Retinal pigment epithelial cell (primary cell): Measurements from ENCODE around the gene MAD1L1.

ENCODE experiments used
- DNase-seq: peaks from one replicate; pipeline ENCODE4 v3.0.0-alpha.2; 2010; ENCODE audit warnings: low read depth
- H3K4me3 ChIP-seq: 2 replicates; pipeline ENCODE4 v1.5.1; 2011; ENCODE audit warnings: mild to moderate bottlenecking, low read length, control low read depth, moderate library complexity
- TF ChIP-seq, protein P1 (sequence below): conservative IDR thresholded peaks from 2 replicates; pipeline ENCODE4 v1.5.1; 2011; ENCODE audit warnings: low read depth, low read length, control low read depth, inconsistent platforms

The MAD1L1 gene

DNA sequence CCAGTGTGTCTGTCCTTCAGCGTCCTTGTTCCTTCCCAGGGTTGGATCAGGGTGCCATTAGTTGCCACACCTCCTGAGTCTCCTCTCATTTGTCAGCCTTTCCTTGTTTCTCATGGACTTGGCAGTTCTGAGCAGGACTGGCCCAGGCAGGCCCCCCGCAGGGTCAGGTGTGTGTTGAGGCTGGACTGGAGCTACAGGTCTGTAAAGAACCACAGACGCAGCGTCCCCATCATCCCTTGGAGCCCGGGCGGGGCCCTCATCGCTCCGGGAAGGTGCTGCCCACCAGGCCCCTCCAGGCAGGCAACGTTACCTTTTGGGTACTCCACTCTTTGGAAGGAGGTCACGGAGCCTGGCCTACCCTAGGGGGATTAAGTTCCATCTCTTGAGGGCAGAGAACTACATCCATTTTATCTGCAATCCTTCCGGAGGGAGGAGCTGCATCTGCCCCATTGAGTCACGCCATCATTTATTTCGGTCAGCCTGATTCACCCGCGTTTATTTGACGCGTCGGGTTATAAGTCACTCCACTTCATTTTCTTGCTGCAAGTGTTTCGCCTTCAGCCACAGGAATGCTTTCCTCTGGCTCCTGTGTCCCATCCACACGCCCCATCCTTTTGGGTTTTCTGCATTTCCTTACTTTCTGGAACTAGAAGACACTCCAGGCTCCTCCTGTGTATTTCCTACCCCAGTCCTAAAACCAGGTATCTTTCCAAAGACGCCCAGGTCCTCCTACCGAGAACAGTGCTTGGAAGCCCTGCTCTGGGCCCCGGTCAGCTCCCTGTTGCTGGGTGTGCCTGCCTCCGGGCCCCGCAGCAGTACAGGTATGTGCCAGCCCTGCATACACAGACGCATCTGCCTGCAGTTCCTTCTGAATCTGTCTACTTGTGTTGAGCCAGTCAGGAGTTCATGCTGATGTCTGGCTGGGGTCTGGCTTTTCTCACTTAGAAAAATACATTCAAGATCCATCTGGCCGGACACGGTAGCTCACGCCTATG, 141.9 kb downstream of the MAD1L1 start:
- TF ChIP-seq, protein P1, sequence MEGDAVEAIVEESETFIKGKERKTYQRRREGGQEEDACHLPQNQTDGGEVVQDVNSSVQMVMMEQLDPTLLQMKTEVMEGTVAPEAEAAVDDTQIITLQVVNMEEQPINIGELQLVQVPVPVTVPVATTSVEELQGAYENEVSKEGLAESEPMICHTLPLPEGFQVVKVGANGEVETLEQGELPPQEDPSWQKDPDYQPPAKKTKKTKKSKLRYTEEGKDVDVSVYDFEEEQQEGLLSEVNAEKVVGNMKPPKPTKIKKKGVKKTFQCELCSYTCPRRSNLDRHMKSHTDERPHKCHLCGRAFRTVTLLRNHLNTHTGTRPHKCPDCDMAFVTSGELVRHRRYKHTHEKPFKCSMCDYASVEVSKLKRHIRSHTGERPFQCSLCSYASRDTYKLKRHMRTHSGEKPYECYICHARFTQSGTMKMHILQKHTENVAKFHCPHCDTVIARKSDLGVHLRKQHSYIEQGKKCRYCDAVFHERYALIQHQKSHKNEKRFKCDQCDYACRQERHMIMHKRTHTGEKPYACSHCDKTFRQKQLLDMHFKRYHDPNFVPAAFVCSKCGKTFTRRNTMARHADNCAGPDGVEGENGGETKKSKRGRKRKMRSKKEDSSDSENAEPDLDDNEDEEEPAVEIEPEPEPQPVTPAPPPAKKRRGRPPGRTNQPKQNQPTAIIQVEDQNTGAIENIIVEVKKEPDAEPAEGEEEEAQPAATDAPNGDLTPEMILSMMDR = no peak
- DNase-seq = no peak
- H3K4me3 ChIP-seq = no peak overlapping the region

DNA sequence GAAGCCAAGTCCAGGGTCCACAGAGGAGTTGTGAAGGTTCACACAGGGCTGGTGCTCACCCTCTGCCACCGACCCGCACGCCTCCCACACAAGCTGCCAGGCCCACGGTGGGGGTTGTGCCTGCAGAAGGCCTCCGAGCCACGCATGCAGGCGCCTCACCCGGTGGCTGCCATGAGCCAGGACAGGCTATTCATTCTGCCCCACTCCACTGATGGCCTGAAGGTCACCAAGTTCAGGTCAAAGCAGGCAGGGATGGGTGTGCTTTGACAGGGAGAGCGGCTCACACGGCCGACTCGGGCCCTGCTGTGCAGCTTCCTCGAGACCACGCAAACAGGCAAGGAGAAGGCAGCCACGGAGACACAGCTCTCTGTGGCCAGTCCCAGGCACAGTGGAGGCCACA, 143.9 kb downstream of the MAD1L1 start:
- TF ChIP-seq, protein P1 = no peak
- DNase-seq = no peak
- H3K4me3 ChIP-seq = no peak overlapping the region

DNA sequence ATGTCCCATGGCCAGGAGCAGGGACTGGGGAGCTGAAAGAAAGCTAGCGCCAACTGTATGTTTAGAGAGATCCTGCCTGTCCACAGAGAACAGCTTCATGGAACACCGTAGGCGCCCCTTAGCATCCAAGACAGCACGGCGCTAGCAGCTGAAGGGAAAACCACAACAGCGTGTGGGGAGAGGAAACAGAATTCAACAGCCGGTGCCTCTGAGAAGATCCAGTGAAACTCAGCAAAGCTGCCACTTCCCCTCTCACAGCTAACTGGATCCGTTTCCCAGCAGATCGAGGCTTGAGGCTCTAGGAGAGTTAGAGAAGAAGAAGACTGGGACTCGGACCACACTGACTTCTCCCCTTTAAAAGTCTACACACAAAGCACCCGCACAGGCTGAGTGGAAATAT, 145.0 kb downstream of the MAD1L1 start:
- no peak for DNase-seq
- no peak overlapping the region for H3K4me3 ChIP-seq
- TF ChIP-seq, protein P1 = no peak

DNA sequence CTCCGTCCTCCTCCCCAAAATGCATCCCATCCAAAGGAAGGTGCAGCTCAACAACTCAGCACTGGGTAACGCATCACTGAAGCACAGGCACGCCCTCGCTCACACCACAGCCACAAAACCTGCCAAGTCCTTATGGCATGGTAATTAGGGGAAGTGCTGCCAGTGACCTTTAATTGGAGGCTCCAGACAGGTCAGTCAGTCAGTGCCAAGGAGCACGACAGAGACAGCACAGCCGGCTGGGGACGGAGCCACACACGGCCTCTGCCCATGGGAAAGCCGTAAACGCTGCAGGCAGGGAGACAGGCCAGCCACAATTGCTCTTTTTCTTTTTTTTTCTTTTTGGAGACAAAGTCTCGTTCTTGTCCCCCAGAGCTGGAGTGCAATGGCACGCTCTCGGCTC, 146.5 kb downstream of the MAD1L1 start:
- TF ChIP-seq, protein P1 = no peak
- DNase-seq = no peak
- no peak overlapping the region for H3K4me3 ChIP-seq

DNA sequence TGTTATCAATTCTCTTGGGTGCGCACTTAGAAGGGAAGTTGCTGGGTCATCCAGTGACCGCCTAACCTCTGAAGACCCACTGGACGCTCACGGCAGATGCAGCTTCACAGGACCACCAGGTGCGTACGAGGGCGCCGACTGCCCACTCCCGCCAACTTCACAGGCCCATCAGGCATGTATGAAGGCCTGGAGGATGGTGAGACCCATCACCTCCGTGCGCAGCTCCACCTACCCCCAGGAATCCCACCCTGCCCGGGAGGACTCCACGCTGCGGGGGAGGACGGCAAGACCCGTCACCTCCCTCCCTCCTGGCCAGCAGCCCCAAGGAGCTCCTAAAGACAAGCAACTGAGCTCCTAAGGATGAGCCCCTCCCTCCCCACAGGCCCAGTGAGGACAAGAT, 146.9 kb downstream of the MAD1L1 start:
- H3K4me3 ChIP-seq = no peak overlapping the region
- TF ChIP-seq, protein P1 = no peak

DNA sequence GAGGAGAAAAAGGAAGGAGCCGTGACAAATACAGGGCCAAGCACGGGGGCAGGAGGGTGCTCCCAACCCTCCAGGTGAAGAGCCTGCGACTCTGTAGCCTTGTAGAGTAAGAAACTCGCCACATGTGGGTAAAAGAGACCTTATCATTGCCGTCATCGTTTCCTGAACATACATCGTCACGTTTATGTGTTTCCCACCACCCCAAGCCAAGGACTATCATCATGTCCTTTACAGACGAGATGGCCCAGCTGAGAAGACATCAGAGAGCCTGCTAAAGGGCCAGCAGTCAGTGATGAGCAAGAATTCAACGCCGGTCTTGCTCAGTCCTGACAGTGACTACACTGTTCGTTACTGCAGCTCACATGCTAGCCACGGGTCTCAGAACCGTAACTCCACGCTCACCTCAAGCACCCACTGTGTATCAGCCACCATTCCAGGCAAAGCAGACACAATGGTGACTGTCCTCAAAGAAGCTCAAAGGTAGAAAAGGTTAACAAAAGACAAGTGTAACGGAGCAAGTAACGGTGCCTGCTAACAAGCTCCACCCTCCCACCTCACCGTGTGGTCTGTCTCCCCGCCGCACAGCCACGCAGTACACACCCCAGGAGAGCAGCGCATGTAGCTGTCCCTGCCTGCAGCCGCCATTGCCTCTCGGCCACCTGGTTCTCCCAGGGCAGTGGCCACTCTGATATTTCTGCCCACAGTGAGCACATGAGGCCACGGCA, 147.8 kb downstream of the MAD1L1 start:
- DNase-seq = no peak
- no peak overlapping the region for H3K4me3 ChIP-seq

More for the DNA sequence above, 146.9 kb downstream of the MAD1L1 start:
- no peak for DNase-seq

More for the DNA sequence above, 147.8 kb downstream of the MAD1L1 start:
- TF ChIP-seq, protein P1 = no peak
